GM18873 (cell line): Measurements from ENCODE around the gene EXO1.
"Not testable (repeated sequence)": the region's sequence is repeated elsewhere in the genome, so short reads cannot be mapped to it uniquely, and the experiment has no call there.

Source experiments
- ATAC-seq: cut with Tn5 transposase; IDR thresholded peaks from one replicate; pipeline ENCODE4 v1.9.1; 2021; ENCODE audit warnings: mild to moderate bottlenecking, moderate library complexity, moderate number of reproducible peaks; ENCODE audit not compliant: unreplicated experiment, low FRiP score

The EXO1 gene

DNA sequence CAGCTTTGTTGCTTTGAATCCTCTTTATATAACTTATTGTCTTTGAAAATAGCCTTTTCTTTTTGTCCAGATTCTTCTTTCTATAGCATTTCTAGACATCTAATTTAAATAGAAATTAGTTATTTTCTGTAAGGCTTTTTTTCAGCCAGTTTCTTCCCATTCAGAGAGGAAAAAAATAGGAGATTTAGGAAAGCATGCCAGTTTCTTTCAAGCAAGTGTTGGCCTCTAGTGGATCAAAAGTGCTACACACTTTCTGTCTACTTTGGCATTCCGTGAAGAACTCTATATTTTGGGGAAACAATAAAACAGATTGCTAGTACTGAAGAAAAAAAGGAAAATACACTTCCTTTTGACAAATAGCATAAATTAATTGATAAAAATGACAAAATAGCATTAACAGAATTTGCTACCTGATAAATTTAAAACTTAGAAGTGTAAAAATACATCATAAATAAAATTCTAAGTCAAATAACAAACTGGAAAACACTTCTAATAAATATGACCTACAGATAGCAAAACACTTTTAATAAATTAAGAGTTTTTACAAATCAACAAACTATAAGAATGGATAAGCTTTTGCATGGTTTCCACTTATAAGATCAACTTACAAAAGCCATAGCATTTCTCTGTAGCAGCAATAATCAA is 13.1 kb upstream of the EXO1 start:
- ATAC-seq: no peak

- no peak for ATAC-seq
These were observed 11.1 kb upstream of the EXO1 start for GRCh38 chr1:241836941-241837340.

DNA sequence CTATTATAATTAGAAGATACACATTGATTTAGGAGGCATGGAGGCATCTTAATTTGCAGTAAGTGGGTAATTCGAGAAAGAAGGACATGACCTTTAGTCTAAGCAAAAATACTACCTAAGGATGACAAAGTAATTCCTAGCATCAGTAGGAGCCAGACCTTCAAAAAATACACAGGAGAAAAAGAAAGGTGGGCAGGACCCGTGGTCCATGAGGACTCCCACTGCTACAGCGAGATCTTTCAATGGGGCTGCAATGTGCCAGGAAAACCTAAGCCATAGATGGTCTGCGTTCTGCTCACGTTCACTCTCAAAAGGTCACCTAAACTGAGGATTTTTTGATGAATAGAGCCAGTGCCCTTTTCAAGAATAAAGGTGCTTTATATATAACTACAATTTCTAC is 10.6 kb upstream of the EXO1 start:
- no peak for ATAC-seq

GRCh38 chr1:241837901-241838300 is 10.1 kb upstream of the EXO1 start:
- ATAC-seq: no peak

- no peak for ATAC-seq
These were observed 9.1 kb upstream of the EXO1 start for GRCh38 chr1:241838897-241839296.

DNA sequence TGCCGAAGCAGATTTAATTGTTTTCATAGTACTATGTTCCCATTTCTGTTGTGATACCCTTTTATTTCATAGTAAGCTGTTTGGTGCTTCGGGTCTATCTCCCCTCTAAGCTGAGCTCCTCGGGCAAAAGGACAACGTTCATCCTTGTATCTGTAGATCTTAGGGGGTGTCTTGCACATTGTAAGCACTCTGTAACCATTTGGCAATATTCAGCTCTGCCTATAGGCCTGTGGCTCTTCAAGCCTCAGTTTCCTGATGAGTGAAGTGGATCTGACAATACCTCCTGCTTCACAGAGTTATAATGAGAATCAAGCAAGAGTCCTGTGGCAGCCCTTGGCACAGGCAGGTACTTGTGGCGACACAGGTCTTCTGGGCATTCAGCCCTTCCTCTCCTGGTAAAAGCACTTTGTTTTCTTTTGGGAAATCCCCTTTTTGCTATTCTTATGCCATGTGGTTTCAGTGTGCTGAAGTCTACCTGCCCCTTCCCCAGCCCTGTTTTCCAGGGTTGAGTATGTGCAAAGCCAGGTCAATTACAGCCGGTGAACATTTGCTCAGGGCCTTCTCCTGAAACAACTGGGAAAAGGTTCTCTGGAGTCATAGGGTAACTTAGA is 8.5 kb upstream of the EXO1 start:
- ATAC-seq: peak; percentile 71

DNA sequence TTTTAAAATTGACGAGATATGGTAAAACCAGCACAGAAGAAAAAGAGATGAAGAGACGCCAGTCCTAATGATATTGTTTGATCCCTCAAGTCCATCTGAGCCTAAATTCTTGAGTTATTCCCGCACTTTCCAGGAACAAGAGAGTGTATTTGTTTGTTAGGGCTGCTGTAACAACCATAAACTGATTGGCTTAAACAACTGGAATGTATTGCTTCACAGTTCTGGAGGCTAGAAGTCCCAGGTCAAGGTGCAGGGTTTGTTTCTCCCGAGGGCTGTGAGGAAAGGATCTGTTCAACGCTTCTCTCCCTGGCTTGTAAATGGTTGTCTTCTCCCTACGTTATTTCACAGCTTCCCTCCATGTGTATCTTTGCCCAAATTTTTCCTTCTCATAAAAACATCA is 7.8 kb upstream of the EXO1 start:
- ATAC-seq: no peak

GRCh38 chr1:241841691-241842090 is 6.3 kb upstream of the EXO1 start:
- no peak for ATAC-seq

DNA sequence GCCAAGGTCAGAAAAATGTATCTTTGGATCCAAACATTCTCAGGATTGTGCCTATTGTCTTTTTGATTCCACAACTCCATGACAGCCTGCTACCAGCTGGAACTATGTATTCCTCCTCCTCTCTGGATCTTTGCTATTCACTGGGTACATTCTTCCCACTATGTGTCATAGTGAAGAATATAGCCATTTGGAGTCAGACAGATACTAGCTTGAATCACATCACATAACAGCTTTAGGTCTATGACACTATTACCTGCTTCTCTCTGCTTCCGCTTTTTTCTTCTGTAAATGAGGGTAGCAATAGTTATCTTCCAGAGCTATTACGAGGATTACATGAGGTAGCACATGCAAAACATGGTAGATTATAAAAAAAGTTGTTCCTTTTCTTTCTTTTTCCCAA is 5.4 kb upstream of the EXO1 start:
- ATAC-seq: no peak

GRCh38 chr1:241844593-241844992 is 3.4 kb upstream of the EXO1 start:
- ATAC-seq: no peak

DNA sequence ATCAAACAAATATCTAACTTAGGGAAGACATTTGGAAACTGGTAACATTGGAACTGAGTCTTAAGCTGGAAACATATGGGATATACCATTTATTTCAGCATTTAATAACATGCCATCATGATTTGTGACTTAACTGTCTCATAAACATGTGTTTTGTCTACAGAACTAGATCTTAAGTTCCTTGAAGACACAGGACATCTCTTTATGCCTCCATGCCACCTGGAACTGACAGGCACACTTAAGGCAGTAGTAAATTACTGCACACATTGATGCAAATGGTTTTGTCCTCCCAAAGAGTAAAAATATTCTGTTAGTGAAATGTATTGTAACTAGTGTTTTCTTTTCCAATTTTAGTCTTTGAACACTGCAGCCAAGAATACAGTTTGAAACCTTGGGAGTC is 1.6 kb upstream of the EXO1 start:
- ATAC-seq: no peak

DNA sequence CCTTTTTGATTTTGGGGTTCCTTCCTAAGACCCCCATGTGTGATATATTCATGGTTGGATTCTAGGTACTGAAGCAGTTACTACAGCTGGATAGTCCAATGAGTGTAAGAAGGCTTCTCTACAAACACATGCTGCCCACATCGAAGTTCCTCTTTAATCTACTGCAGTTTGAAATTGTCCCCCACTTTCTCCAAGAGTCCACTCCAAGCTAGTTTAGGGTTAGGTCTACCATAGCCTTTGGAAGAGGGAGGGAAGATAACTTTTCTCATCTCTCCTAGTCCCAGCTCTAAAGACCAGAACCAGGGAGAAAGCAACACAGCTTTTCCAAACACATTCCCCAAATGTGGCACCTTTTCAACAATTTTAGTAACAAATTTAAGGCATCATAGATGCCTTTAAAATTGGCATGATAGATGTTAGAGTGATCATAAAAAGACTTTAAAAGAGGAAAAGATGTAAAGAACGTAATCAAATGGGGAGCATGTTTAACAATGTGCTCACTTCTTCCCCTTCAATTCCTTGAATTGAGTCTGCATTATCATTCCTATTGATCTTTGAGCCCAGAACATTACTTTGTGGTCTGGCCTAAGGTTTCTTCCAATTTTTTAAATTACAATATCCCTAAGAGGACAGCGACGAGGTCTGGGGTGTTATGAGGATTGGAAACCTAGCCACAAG is 1.0 kb upstream of the EXO1 start:
- ATAC-seq: no peak

DNA sequence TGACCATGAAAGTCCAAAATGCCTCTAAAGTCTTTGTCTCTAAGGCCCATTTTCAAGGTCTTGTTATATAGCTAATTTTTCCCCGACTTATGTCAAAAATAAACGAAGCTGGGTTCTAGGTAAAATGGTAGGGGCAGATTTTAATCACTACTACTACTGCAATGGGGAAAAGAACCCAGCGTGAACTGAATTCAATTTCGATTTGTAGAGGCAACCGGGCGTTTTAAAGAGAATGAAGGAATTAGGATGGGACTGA is 536 bp upstream of the EXO1 start:
- no peak for ATAC-seq

DNA sequence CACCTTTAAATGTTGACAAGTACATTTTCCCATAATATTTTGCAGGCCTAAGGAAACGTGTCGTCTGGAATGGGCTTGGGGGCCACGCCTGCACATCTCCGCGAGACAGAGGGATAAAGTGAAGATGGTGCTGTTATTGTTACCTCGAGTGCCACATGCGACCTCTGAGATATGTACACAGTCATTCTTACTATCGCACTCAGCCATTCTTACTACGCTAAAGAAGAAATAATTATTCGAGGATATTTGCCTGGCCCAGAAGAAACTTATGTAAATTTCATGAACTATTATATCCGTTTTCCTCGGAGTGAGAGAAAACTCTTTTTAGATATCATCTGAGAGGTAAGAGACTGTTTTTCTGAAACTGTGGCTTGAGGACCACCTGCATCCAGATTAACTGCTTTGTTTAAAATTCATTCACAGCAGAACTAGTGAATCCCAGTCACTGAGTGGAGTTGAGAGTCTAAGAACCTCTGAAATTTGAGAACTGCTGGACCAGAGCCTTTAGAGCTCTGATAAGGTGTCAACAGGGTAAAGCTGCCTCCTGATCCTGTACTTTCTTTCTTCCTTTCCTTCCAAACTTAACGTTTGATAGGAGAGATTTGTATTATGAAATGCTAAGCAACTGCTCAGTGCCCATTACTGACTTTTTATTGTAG is 811 bp downstream of the EXO1 start:
- no peak for ATAC-seq

DNA sequence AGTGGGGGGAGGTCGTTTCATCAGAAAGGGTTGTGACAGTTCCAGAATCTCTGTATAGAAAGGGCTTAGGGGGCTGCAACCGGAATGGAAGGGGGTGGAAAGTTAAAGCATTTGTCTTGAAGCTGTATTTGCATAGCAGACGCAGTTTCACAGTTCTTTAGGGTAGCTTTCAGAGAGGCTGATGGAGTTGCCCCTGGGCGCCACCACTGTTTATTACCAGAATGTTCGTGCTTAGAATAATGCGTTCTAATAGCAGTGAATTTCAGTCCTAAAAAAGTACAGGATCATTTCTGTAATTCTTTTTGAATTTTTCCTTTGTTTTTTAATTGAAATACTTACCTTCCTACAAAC is 1.3 kb downstream of the EXO1 start:
- no peak for ATAC-seq

DNA sequence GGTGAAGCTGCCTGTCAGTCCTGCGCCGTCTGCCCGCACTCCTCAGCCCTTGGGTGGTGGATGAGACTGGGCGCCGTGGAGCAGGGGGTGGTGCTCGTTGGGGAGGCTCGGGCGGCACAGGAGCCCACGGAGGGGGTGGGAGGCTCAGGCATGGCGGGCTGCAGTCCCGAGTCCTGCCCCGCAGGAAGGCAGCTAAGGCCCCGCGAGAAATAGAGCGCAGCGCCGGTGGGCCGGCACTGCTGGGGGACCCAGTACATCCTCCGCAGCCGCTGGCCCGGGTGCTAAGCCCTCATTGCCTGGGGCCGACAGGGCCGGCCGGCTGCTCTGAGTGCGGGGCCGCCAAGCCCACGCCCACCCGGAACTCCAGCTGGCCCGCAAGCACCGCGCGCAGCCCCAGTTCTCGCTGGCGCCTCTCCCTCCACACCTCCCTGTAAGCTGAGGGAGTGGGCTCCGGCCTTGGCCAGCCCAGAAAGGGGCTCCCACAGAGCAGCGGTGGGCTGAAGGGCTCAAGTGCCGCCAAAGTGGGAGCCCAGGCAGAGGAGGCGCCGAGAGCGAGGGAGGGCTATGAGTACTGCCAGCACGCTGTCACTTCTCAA is 7.6 kb downstream of the EXO1 start:
- ATAC-seq: not testable (repeated sequence)

DNA sequence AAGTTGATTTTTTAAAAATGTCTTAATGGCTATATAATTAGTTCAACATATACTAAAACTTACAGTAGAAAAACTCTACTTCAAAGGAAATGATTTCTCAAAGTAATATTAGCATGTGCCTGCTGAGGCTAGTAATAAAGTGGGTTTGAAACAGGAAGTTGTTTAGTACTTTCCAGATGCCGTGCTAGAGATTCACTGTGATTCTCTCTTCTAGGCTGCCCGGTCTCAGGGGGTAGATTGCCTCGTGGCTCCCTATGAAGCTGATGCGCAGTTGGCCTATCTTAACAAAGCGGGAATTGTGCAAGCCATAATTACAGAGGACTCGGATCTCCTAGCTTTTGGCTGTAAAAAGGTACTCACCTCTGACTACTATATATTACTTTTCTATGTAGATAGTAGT is 9.1 kb downstream of the EXO1 start:
- peak; percentile 51 for ATAC-seq

- no peak for ATAC-seq
These were observed 12.9 kb downstream of the EXO1 start for GRCh38 chr1:241860922-241861321.

- no peak for ATAC-seq
These were observed 21.0 kb downstream of the EXO1 start for GRCh38 chr1:241869022-241869421.

DNA sequence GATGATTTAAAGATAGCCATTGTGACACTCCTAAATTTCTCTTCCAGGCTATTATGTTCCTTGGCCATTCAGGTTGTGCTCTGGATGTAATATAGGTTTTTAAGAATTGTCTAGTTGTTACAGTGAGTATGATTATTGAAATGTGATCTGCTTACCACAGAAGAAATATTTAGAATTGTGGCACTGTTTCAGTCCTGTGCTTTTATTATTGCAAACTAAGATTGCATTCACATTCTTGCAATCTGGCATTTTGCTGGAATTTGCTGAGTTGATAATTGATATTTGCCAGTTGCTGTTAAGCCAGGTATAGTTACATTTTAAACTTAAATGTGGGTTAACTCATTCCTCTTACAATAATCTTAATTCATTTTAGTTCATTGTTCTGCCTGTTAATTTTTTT is 22.3 kb downstream of the EXO1 start:
- no peak for ATAC-seq

GRCh38 chr1:241870746-241871430 is 22.9 kb downstream of the EXO1 start:
- ATAC-seq: no peak
